ENCODE data around the gene XPR1.
"Not testable (repeated sequence)": the region's sequence is repeated elsewhere in the genome, so short reads cannot be mapped to it uniquely, and the experiment has no call there.

Gene XPR1

DNA sequence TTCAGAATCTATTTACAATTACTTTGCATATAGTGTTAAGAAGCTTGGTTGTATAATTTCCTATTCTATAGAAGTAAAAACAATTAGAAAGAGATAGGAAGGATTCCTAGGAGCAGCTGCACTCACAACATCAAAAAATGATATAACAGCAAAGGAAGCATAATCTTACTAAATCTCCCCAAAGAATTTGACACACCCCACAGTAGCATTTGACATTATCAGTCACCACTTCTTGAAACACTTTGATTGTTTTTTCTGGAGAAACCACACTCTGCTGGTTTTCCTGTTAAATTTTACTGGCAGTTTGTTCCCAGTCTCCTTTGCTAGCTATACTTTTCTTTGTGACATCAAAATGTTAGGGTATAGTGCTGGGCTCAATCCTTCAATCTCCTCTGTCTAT, 180.1 kb downstream of the XPR1 start:
- H3K9me3 Mint-ChIP-seq = no peaks in the 10 kb centered on the region
- no peak overlapping the region for H3K4me3 Mint-ChIP-seq
- no peak for ATAC-seq (ENCODE audit: low read depth)
- H3K27me3 Mint-ChIP-seq = no peaks in the 10 kb centered on the region
- H3K36me3 Mint-ChIP-seq = peaks cover 47% of the 10 kb centered on the region
- no peak for DNase-seq (ENCODE audit: low spot score in 2 of 2)
- H3K4me1 Mint-ChIP-seq = no peaks in the 10 kb centered on the region
- no peak overlapping the region for H3K27ac Mint-ChIP-seq

DNA sequence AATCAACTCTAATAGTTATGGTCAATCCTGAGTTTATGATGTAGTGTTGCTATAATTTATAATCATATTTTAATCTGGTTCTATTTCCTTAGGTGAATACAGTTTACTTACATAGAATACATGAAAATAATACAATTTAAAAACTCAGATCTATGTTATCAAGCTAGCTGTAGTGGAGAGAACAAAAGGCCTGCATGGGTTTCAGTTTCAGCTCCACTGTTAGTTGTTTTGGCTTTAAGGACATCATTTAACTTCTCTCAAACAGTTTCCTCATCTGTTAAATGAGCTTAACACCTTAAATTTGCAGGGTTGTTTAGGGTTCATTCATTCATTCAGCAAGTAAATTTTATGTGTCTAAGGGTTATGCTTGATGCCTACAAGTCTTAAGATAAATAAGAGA, 182.4 kb downstream of the XPR1 start:
- Mint-ChIP-seq H3K4me3 (no peak overlapping the region), H3K9me3 (no peaks in the 10 kb centered on the region), H3K27ac (no peak overlapping the region), H3K27me3 (no peaks in the 10 kb centered on the region), H3K36me3 (peaks cover 30% of the 10 kb centered on the region), H3K4me1 (no peaks in the 10 kb centered on the region)
- ATAC-seq (ENCODE audit: low read depth) (no peak), DNase-seq (ENCODE audit: low spot score in 2 of 2) (no peak)

DNA sequence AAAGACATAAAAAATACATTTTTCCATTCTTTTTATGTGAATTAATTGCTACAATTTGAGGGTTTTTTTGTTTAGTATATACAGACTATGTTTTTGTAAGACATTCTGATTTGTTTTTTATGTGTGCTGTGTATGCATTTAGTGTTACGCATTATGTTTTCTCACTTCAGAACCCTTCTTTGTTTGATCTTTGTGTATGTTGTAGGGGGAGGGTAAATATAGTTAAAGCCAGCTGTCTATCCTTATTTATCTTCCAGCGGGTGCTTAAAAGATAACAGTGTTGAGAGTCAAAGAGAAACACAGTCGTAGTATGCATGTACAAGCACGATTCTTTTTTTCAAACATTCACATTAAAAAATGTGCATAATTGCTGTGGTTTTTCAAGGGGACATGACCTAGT, 183.4 kb downstream of the XPR1 start:
- H3K9me3 Mint-ChIP-seq = peaks cover 1% of the 10 kb centered on the region
- DNase-seq (ENCODE audit: low spot score in 2 of 2) (no peak), ATAC-seq (ENCODE audit: low read depth) (no peak)
- H3K4me3 Mint-ChIP-seq = no peak overlapping the region
- no peaks in the 10 kb centered on the region for H3K27me3 Mint-ChIP-seq
- H3K36me3 Mint-ChIP-seq = peaks cover 30% of the 10 kb centered on the region
- no peaks in the 10 kb centered on the region for H3K4me1 Mint-ChIP-seq
- no peak overlapping the region for H3K27ac Mint-ChIP-seq

DNA sequence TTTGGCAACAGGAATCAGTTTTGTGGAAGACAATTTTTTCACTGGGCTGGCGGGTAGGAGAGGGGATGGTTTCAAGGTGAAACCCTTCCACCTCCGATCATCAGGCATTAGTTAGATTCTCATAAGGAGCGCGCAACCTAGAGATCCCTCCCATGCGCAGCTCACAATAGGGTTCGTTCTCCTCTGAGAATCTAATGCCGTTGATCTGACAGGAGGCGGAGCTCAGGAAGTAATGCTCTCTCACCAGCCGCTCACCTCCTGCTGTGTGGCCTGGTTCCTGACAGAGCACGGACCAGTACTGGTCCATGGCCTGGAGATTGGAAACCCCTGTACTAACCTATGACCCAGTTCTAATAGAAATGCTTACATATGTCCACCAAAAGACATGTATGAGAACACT, 184.3 kb downstream of the XPR1 start:
- no peak overlapping the region for H3K27ac Mint-ChIP-seq
- no peak for DNase-seq (ENCODE audit: low spot score in 2 of 2)
- H3K4me3 Mint-ChIP-seq = no peak overlapping the region
- H3K9me3 Mint-ChIP-seq = peaks cover 4% of the 10 kb centered on the region
- no peaks in the 10 kb centered on the region for H3K27me3 Mint-ChIP-seq
- H3K36me3 Mint-ChIP-seq = peaks cover 39% of the 10 kb centered on the region
- ATAC-seq (ENCODE audit: low read depth) = no peak
- H3K4me1 Mint-ChIP-seq = no peaks in the 10 kb centered on the region

DNA sequence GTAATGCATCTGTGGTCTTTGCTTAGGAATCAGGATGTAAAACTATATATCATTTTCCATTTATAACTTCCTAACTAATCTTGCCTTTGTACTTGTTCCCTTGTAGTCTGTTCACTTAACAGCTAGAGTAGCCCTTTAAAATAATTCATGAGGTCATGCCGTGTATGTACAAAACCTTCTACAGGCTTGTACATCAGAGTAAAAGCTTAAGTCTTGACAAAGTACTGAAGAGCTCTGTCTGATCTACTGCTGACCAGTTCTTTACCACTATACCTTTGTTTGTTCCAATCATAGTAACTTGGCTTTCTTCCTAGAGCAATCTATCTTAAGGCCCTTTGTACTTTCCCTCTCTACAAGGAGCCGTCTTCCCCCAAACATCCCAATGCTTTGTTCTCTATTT, 190.1 kb downstream of the XPR1 start:
- Mint-ChIP-seq H3K4me3 (no peak overlapping the region), H3K27me3 (no peaks in the 10 kb centered on the region), H3K36me3 (peaks cover 30% of the 10 kb centered on the region), H3K9me3 (peaks cover 4% of the 10 kb centered on the region), H3K27ac (no peak overlapping the region), H3K4me1 (no peaks in the 10 kb centered on the region)
- ATAC-seq (ENCODE audit: low read depth) = no peak
- DNase-seq (ENCODE audit: low spot score in 2 of 2) = no peak

DNA sequence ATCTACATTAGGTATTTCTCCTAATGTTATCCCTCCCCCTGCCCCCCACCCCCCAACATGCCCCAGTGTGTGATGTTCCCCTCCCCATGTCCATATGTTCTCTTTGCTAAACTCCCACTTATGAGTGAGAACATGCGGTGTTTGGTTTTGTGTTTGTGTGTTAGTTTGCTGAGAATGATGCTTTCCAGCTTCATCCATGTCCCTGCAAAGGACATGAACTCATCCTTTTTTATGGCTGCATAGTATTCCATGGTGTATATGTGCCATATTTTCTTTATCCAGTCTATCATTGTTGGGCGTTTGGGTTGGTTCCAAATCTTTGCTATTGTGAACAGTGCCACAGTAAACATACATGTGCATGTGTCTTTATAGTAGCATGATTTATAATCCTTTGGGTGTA, 199.7 kb downstream of the XPR1 start:
- ATAC-seq (ENCODE audit: low read depth); H3K4me3 Mint-ChIP-seq; DNase-seq (ENCODE audit: low spot score in 2 of 2); H3K9me3 Mint-ChIP-seq; H3K27me3 Mint-ChIP-seq; H3K4me1 Mint-ChIP-seq; H3K27ac Mint-ChIP-seq: not testable (repeated sequence)
- peaks cover 55% of the 10 kb centered on the region for H3K36me3 Mint-ChIP-seq

DNA sequence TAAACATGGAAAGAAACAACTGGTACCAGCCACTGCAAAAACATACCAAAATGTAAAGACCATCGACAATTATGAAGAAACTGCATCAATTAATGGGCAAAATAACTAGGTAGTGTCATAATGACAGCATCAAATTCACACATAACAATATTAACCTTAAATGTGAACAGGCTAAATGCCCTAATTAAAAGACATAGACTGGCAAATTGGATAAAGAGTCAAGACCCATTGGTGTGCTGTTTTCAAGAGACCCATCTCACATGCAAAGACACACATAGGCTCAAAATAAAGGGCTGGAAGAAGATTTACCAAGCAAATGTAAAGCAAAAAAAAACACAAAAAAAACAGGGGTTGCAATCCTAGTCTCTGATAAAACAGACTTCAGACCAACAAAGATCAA, 201.4 kb downstream of the XPR1 start:
- not testable (repeated sequence) for DNase-seq (ENCODE audit: low spot score in 2 of 2); H3K27me3 Mint-ChIP-seq; H3K4me1 Mint-ChIP-seq; H3K27ac Mint-ChIP-seq; H3K4me3 Mint-ChIP-seq; ATAC-seq (ENCODE audit: low read depth); H3K9me3 Mint-ChIP-seq
- peaks cover 64% of the 10 kb centered on the region for H3K36me3 Mint-ChIP-seq

DNA sequence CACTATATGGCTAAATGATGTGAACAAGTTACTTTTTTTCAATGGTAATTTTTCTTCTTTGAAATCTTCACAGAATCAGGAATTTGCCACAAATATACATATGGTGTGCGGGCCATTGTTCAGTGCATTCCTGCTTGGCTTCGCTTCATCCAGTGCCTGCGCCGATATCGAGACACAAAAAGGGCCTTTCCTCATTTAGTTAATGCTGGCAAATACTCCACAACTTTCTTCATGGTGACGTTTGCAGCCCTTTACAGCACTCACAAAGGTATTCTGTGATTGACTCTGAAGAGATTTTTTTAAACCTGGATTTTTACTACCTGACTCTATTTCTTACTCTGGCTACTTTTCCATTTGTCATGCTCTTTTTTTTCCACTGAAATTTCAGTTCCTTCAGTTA, 204.6 kb downstream of the XPR1 start:
- no peaks in the 10 kb centered on the region for H3K4me1 Mint-ChIP-seq
- H3K4me3 Mint-ChIP-seq = no peak overlapping the region
- no peak overlapping the region for H3K27ac Mint-ChIP-seq
- peaks cover 53% of the 10 kb centered on the region for H3K36me3 Mint-ChIP-seq
- no peaks in the 10 kb centered on the region for H3K27me3 Mint-ChIP-seq
- ATAC-seq (ENCODE audit: low read depth) (no peak), DNase-seq (ENCODE audit: low spot score in 2 of 2) (no peak)
- no peaks in the 10 kb centered on the region for H3K9me3 Mint-ChIP-seq

DNA sequence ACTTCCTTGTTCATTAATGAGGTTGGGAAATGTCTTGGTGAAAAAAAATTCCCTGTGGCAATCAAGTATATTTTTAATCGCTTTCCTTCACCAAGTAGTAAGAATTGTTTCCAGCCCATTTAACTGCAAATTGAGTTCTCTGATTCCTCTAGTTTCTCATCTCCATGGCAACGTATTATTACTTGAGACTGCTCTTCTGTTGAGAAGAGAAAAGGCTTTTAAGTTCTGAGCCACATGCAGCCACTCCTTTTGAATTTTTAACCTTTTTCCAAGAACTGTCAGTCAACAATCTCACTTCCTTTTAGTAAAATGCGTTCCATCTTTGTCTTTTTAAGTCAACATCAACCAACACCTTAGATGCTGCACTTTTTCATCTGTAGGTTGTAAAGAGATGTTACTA, 205.2 kb downstream of the XPR1 start:
- Mint-ChIP-seq H3K36me3 (peaks cover 48% of the 10 kb centered on the region), H3K27ac (no peak overlapping the region), H3K4me3 (no peak overlapping the region), H3K9me3 (no peaks in the 10 kb centered on the region), H3K27me3 (no peaks in the 10 kb centered on the region), H3K4me1 (no peaks in the 10 kb centered on the region)
- no peak for ATAC-seq (ENCODE audit: low read depth)
- no peak for DNase-seq (ENCODE audit: low spot score in 2 of 2)

DNA sequence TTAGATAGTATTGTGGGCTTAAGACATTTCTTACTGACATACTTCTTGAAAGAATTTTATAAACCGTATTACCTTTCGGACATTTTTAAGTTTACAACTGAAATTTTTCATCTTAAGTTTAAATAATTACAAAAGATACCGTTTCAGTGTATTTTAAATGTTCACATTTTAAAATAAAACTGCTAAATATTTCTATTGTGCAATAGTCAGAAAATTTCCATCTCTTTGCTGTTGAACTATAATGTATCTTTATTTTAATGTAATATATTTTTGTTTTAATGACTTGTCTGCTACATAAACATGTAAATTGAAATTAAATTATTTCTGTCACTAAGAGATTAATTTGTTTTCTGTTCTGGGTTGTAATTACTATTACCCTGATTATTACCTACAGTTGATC, 206.7 kb downstream of the XPR1 start:
- Mint-ChIP-seq H3K36me3 (peaks cover 37% of the 10 kb centered on the region), H3K4me1 (no peaks in the 10 kb centered on the region), H3K4me3 (no peak overlapping the region), H3K27ac (no peak overlapping the region), H3K27me3 (no peaks in the 10 kb centered on the region), H3K9me3 (no peaks in the 10 kb centered on the region)
- no peak for DNase-seq (ENCODE audit: low spot score in 2 of 2)
- ATAC-seq (ENCODE audit: low read depth) = no peak

DNA sequence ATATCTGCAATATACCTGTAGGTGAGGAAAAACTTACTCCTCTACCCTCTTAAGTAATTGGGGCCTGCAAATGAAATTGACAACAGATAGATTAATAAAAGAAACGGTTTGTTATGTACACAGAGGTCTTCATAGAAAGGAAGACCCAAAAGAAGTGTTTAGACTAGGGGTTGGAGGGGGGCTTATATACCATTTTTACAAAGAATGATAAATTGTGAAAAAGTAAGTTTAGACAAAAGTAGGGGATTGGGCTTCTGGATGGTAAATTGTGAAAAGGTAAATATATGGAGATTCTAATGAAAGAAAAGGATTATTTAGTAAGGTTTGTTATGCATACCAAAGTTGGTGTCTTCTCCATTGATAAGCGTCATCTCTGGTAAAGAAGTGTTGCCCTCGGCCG, 207.7 kb downstream of the XPR1 start:
- no peak for ATAC-seq (ENCODE audit: low read depth)
- H3K4me3 Mint-ChIP-seq = no peak overlapping the region
- H3K4me1 Mint-ChIP-seq = no peaks in the 10 kb centered on the region
- no peaks in the 10 kb centered on the region for H3K27me3 Mint-ChIP-seq
- no peak overlapping the region for H3K27ac Mint-ChIP-seq
- no peaks in the 10 kb centered on the region for H3K9me3 Mint-ChIP-seq
- peaks cover 31% of the 10 kb centered on the region for H3K36me3 Mint-ChIP-seq
- no peak for DNase-seq (ENCODE audit: low spot score in 2 of 2)

DNA sequence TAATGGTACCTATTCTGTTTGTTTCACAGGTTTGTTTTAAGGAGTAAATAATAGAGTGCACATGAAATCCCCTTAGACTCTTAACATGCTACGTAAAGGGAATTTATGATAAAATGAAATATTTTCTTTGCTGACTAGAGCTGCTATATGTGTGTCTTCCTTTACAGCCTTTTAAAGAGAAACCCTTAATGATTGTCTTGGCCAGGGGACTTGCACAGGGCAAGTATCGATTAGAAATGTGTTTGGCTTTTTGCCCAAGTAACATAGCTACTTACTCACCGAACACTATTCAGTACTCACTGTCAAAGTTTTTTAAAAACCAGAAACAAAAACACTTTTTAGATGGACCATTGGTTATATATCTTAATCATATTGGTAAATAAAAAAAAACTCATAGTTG, 209.6 kb downstream of the XPR1 start:
- Mint-ChIP-seq H3K4me3 (no peak overlapping the region), H3K36me3 (peaks cover 19% of the 10 kb centered on the region), H3K4me1 (no peaks in the 10 kb centered on the region)

DNA sequence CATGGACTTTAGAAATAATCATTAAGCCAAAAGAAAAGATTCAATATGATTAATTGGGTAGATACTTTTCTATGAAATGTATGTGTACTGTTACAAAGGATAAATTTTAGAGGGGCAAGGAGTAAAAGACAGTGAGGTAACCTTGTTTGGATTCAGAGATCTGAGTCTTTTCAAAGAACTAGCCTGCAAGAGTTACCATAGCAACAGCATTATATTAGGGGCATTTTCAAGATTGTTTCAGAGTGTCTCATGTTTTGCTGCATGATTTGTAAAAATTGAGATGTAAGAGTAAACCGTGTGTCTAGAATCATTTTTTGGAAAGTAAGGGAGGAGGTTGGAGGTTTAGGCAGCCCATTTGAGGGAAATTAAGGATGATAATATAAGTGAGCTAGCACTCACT, 210.2 kb downstream of the XPR1 start:
- H3K27me3 Mint-ChIP-seq = no peaks in the 10 kb centered on the region
- H3K36me3 Mint-ChIP-seq = peaks cover 13% of the 10 kb centered on the region
- H3K4me3 Mint-ChIP-seq = no peak overlapping the region
- no peaks in the 10 kb centered on the region for H3K4me1 Mint-ChIP-seq
- DNase-seq (ENCODE audit: low spot score in 2 of 2) = no peak
- H3K27ac Mint-ChIP-seq = no peak overlapping the region
- no peak for ATAC-seq (ENCODE audit: low read depth)
- no peaks in the 10 kb centered on the region for H3K9me3 Mint-ChIP-seq

More for the DNA sequence above, 209.6 kb downstream of the XPR1 start:
- ATAC-seq (ENCODE audit: low read depth) (no peak), DNase-seq (ENCODE audit: low spot score in 2 of 2) (no peak)
- Mint-ChIP-seq H3K27ac (no peak overlapping the region), H3K27me3 (no peaks in the 10 kb centered on the region), H3K9me3 (no peaks in the 10 kb centered on the region)

DNA sequence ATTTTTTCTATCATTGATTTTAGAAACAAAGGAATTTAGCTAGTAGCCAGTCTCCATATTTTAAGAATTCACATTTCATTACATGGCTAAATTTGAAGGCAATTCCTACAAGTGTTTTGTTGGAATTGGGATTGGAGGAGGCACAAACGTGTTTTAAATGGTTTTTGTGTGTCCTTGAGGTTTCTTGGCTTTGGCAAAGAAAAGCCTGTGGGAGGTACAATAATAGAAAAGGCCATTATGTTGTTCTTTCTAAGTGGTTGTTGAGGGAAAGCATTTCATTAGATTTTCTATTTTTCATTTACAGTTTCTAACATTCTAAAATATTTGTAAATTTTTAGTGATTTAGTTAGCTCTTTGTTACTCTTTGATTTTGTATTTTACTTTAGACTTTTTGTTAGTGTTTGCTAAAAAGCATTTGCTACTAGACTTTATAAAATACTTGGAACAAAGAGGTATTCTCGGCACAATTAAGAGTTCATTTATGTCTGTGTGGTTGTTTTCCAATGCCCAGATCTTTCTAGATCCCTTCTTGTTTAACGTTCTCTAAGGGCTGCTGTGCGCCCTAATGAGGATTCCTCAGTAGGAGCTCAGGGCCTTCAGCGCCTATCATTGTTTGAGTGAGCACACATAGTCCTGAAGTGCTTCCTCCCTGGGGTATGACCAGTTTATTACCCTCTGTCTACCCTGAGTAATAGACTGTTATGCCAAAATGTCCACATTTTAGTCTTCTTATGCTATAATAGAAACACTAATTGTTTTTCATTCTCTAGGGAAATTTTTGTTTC, 210.9 kb downstream of the XPR1 start:
- H3K9me3 Mint-ChIP-seq = peaks cover 1% of the 10 kb centered on the region
- no peak for DNase-seq (ENCODE audit: low spot score in 2 of 2)
- no peak overlapping the region for H3K4me3 Mint-ChIP-seq
- H3K27ac Mint-ChIP-seq = no peak overlapping the region
- H3K27me3 Mint-ChIP-seq = no peaks in the 10 kb centered on the region
- no peak for ATAC-seq (ENCODE audit: low read depth)
- peaks cover 14% of the 10 kb centered on the region for H3K36me3 Mint-ChIP-seq
- H3K4me1 Mint-ChIP-seq = no peaks in the 10 kb centered on the region

DNA sequence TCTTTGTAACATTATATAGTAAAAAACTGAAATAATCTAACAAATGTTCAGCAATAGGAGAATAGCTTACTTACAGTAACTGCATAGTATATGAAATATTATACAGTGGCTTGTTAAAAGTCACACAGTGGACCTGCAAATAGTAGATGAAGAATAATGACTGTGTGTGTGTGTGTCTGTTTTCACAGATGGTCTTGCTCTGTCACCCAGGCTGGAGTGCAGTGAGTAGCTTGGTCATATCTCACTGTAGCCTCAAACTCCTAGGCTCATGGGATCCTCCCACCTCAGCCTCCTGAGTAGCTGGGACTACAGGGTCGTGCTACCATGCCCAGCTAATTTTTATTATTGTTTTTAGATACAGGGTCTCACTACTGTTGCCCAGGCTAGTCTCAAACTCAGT, 213.5 kb downstream of the XPR1 start:
- Mint-ChIP-seq H3K36me3 (peaks cover 10% of the 10 kb centered on the region), H3K4me1 (peaks cover 6% of the 10 kb centered on the region), H3K27ac (no peak overlapping the region), H3K27me3 (no peaks in the 10 kb centered on the region), H3K4me3 (no peak overlapping the region), H3K9me3 (peaks cover 3% of the 10 kb centered on the region)
- ATAC-seq (ENCODE audit: low read depth) (no peak), DNase-seq (ENCODE audit: low spot score in 2 of 2) (no peak)

All from memory B cell (primary cell).